HCT116 (cell line): ENCODE results near the gene PPDPF. TPM values are rescaled to one million over a fixed set of nuclear protein-coding genes. Genes with fewer than 3 reads are reported as not detected.

Experiments
- ATAC-seq: fragments of 200-7000 bp; cut with Tn5 transposase; 2 replicates; pipeline ENCODE4 v1.9.1; 2020; ENCODE audit warnings: mild to moderate bottlenecking, moderate library complexity
- BruUV-seq: library from RNA; stranded (reverse); fragments of 400-500 nt; replicated peaks from 2 replicates; lab custom pipeline; 2021; lab: Mats Ljungman, UMichigan
- CTCF ChIA-PET: fragments of 300-600 bp; sonication (Branson Sonifier 250); formaldehyde crosslinking; loops from one replicate; lab custom pipeline; 2021; ENCODE audit warnings: antibody characterized with exemption; lab: Charles Lee
- POLR2A ChIA-PET: fragments of 300-600, 350-600 bp; sonication (Branson Sonifier 250); formaldehyde crosslinking; loops from one replicate; lab custom pipeline; 2021; ENCODE audit warnings: antibody characterized with exemption; lab: Charles Lee
- RAD21 ChIA-PET, 2 experiments: fragments of 300-600 bp; sonication (Branson Sonifier 250); formaldehyde crosslinking; loops; one replicate each; lab custom pipeline; 2023; ENCODE audit warnings: low total read pairs in 2 of 2; ENCODE audit not compliant: uncharacterized antibody in 2 of 2, unreplicated experiment in 2 of 2, low non-redundant PET in 1 of 2; lab: Charles Lee
- DNase-seq: peaks from one replicate; pipeline ENCODE4 v3.0.0-alpha.2; 2010; ENCODE audit warnings: low read depth, low spot score
- H2AFZ ChIP-seq: fragments of 200-600 bp; shearing (Covaris generic), sonication (generic); 2 replicates; pipeline ENCODE4 v1.6.1; 2017; ENCODE audit warnings: low read depth, mixed run types, mixed read lengths, antibody characterized with exemption, low read length; ENCODE audit not compliant: poor library complexity, severe bottlenecking
- H3K27ac ChIP-seq: 2 replicates; pipeline ENCODE4 v1.5.1; 2012; ENCODE audit warnings: low read depth, low read length
- H3K27me3 ChIP-seq: fragments of 200-600 bp; sonication (generic); 2 replicates; pipeline ENCODE4 v1.6.1; 2016; ENCODE audit warnings: mixed run types, low read length, mixed read lengths; ENCODE audit not compliant: insufficient read depth
- H3K36me3 ChIP-seq, 2 experiments: fragments of 200-500 bp in 1 of 2; fragments of 200-600 bp in 1 of 2; sonication (Bioruptor generic) in 1 of 2; sonication (generic) in 1 of 2; 2 replicates each; pipeline versions ENCODE4 v1.5.1 to v1.6.1; 2014 to 2016; ENCODE audit warnings: low read length in 2 of 2, inconsistent platforms in 1 of 2, mixed read lengths in 1 of 2, mixed run types in 1 of 2; ENCODE audit not compliant: insufficient read depth in 2 of 2, control insufficient read depth in 1 of 2
- H3K4me1 ChIP-seq, 2 experiments: fragments of 200-600 bp in 1 of 2; sonication (generic) in 1 of 2; 2 replicates each; pipeline versions ENCODE4 v1.5.1 to v1.6.1; 2012 to 2017; ENCODE audit warnings: low read length in 2 of 2, inconsistent platforms in 1 of 2, mild to moderate bottlenecking in 1 of 2, mixed read lengths in 1 of 2, mixed run types in 1 of 2, moderate library complexity in 1 of 2; ENCODE audit not compliant: insufficient read depth in 2 of 2, control insufficient read depth in 1 of 2
- H3K4me2 ChIP-seq: fragments of 200-600 bp; sonication (generic); 2 replicates; pipeline ENCODE4 v1.6.1; 2017; ENCODE audit warnings: mixed run types, low read length, mixed read lengths
- H3K4me3 ChIP-seq, 2 experiments: fragments of 200-600 bp in 1 of 2; sonication (generic) in 1 of 2; replicated peaks in 1 of 2; 2 replicates each; pipeline ENCODE4 v1.5.1; 2011 to 2016; ENCODE audit warnings: low read length in 2 of 2, control low read depth in 1 of 2, low read depth in 1 of 2, mild to moderate bottlenecking in 1 of 2, mixed read lengths in 1 of 2, mixed run types in 1 of 2
- H3K79me2 ChIP-seq: fragments of 200-600 bp; sonication (generic); 2 replicates; pipeline ENCODE4 v1.6.1; 2017; ENCODE audit warnings: mild to moderate bottlenecking, mixed run types, low read length, moderate library complexity, mixed read lengths; ENCODE audit not compliant: insufficient read depth
- H3K9ac ChIP-seq: fragments of 200-600 bp; sonication (generic); 2 replicates; pipeline ENCODE4 v1.6.1; 2016; ENCODE audit warnings: low read length, mixed read lengths
- H3K9me2 ChIP-seq: fragments of 200-600 bp; sonication (generic), shearing (Covaris generic); 2 replicates; pipeline ENCODE4 v1.6.1; 2017; ENCODE audit warnings: mixed run types, mild to moderate bottlenecking, moderate library complexity; ENCODE audit not compliant: insufficient read depth
- H3K9me3 ChIP-seq, 2 experiments: fragments of 200-500 bp in 1 of 2; fragments of 200-600 bp in 1 of 2; sonication (Bioruptor generic) in 1 of 2; sonication (generic) in 1 of 2; 2 replicates each; pipeline ENCODE4 v1.6.1; 2014 to 2017; ENCODE audit warnings: low read length in 2 of 2, mixed read lengths in 2 of 2, inconsistent platforms in 1 of 2, low read depth in 1 of 2, mild to moderate bottlenecking in 1 of 2, mixed run types in 1 of 2, moderate library complexity in 1 of 2; ENCODE audit not compliant: control insufficient read depth in 1 of 2, insufficient read depth in 1 of 2
- H4K20me1 ChIP-seq: fragments of 200-600 bp; sonication (generic), shearing (Covaris generic); 2 replicates; pipeline ENCODE4 v1.6.1; 2017; ENCODE audit warnings: mixed run types, mild to moderate bottlenecking, moderate library complexity; ENCODE audit not compliant: insufficient read depth
- CBX3 ChIP-seq: IDR thresholded peaks from 2 replicates; pipeline ENCODE4 v1.6.1; 2012; ENCODE audit warnings: low read depth
- CEBPB ChIP-seq: IDR thresholded peaks from 2 replicates; pipeline ENCODE4 v1.6.1; 2012; ENCODE audit warnings: low read depth
- EGR1 ChIP-seq: IDR thresholded peaks from 2 replicates; pipeline ENCODE4 v1.6.1; 2012; ENCODE audit warnings: low read depth
- ELF1 ChIP-seq: IDR thresholded peaks from 2 replicates; pipeline ENCODE4 v1.6.1; 2012; ENCODE audit warnings: low read depth, borderline replicate concordance
- EZH2 ChIP-seq: fragments of 200-600 bp; sonication (generic); IDR thresholded peaks from 2 replicates; pipeline ENCODE4 v1.6.1; 2017; ENCODE audit warnings: antibody characterized with exemption, mixed run types
- EZH2phosphoT487 ChIP-seq: fragments of 200-600 bp; IDR thresholded peaks from 2 replicates; pipeline ENCODE4 v1.6.1; 2018; ENCODE audit warnings: antibody characterized with exemption, borderline replicate concordance
- FOSL1 ChIP-seq: IDR thresholded peaks from 2 replicates; pipeline ENCODE4 v1.6.1; 2012; ENCODE audit warnings: low read depth
- JUND ChIP-seq: IDR thresholded peaks from 2 replicates; pipeline ENCODE4 v1.6.1; 2012
- MAX ChIP-seq: IDR thresholded peaks from 2 replicates; pipeline ENCODE4 v1.6.1; 2012
- POLR2A ChIP-seq: IDR thresholded peaks from 2 replicates; pipeline ENCODE4 v1.7.0; 2011; ENCODE audit warnings: borderline replicate concordance; ENCODE audit not compliant: insufficient read depth, insufficient read length; ENCODE audit errors: extremely low read depth
- POLR2AphosphoS5 ChIP-seq: IDR thresholded peaks from 2 replicates; pipeline ENCODE4 v1.6.1; 2011; ENCODE audit warnings: mild to moderate bottlenecking, low read depth, low read length, moderate library complexity
- RAD21 ChIP-seq: IDR thresholded peaks from 2 replicates; pipeline ENCODE4 v1.6.1; 2012; ENCODE audit warnings: low read depth, mild to moderate bottlenecking
- REST ChIP-seq: IDR thresholded peaks from 2 replicates; pipeline ENCODE4 v1.6.1; 2012; ENCODE audit warnings: low read depth
- SIN3A ChIP-seq: IDR thresholded peaks from 2 replicates; pipeline ENCODE4 v1.6.1; 2012; ENCODE audit warnings: low read depth
- SP1 ChIP-seq: IDR thresholded peaks from 2 replicates; pipeline ENCODE4 v1.6.1; 2012; ENCODE audit warnings: low read depth
- SRF ChIP-seq: IDR thresholded peaks from 2 replicates; pipeline ENCODE4 v1.6.1; 2012; ENCODE audit warnings: low read depth
- TCF7L2 ChIP-seq: IDR thresholded peaks from 2 replicates; pipeline ENCODE4 v1.7.0; 2011; ENCODE audit warnings: borderline replicate concordance, inconsistent platforms; ENCODE audit not compliant: insufficient read depth, insufficient read length; ENCODE audit errors: extremely low read depth
- ZFX ChIP-seq: fragments of 450-650 bp; IDR thresholded peaks from 2 replicates; pipeline ENCODE4 v1.6.1; 2017
- ZNF274 ChIP-seq: fragments of 200-500 bp; sonication (Bioruptor generic); IDR thresholded peaks from 2 replicates; pipeline ENCODE4 v1.6.1; 2014; ENCODE audit warnings: mild to moderate bottlenecking, low read depth, low read length, inconsistent platforms
- intact Hi-C: fragments of 100-400 bp; cut with micrococcal nuclease; formaldehyde crosslinking; loops from 2 replicates; pipeline ENCODE4 v1.10.0; 2022
- total RNA-seq: library from RNA; stranded (reverse); gene quantifications from one replicate; pipeline ENCODE4 v1.2.1, GENCODE V29; 2021; ENCODE audit not compliant: unreplicated experiment

The PPDPF gene
- total RNA-seq, 1 experiment from 2014 or later = 346 TPM

GRCh38 chr20:63543131-63543530 is 22.6 kb downstream of the PPDPF start:
- DNase-seq = no peak
- H3K36me3 ChIP-seq = no peaks in the 10 kb centered on the region
- H2AFZ ChIP-seq = no peak overlapping the region
- H3K9me2 ChIP-seq = no peaks in the 10 kb centered on the region
- RAD21 ChIA-PET = no interaction called here
- intact Hi-C loops = no loop called here
- H3K79me2 ChIP-seq = no peaks in the 10 kb centered on the region
- CTCF ChIA-PET = interaction anchor here (1.3 kb wide), 1 partner anchor 322 kb away, joined by 3 read pairs; the partner anchor contains the start of gene TPD52L2
- peaks cover 49 to 87% of the 10 kb centered on the region in 2 experiments for H3K4me1 ChIP-seq
- H3K9ac ChIP-seq = peak overlapping the region; percentile 67
- BruUV-seq = no TSS peak
- TF ChIP-seq CBX3 (no peak), RAD21 (no peak), SRF (no peak), CEBPB (no peak), ZNF274 (no peak), EZH2phosphoT487 (no peak), REST (no peak), EGR1 (no peak), EZH2 (no peak), POLR2AphosphoS5 (no peak), ELF1 (no peak), FOSL1 (no peak), MAX (no peak), POLR2A (no peak), SIN3A (no peak), SP1 (no peak), JUND (no peak), ZFX (no peak), TCF7L2 (no peak)
- TF ChIP-seq, all 23 proteins: peak for 0
- POLR2A ChIA-PET = interaction anchor here (1.6 kb wide), 1 partner anchor 322 kb away, joined by 8 read pairs; the partner anchor contains the start of gene TPD52L2
- Histone ChIP-seq H3K27ac (peak overlapping the region; percentile 72), H4K20me1 (no peaks in the 10 kb centered on the region), H3K4me3 (peak overlapping the region; percentile 59 to 64), H3K4me2 (peak overlapping the region; percentile 76), H3K27me3 (no peaks in the 10 kb centered on the region), H3K9me3 (no peaks in the 10 kb centered on the region)
- no peak for ATAC-seq
